Activated CD4-positive, alpha-beta T cell treated with anti-CD3 and anti-CD28 coated beads, Interleukin-2, amount 50 U/mL, for 48 hours (primary cell): Measurements from ENCODE around the gene MANSC4.

ENCODE experiments used
- DNase-seq, 2 experiments: peaks; one replicate each; pipeline ENCODE4 v3.0.0-alpha.2; 2020

MANSC4 gene

GRCh38 chr12:27779920-27780611, at the start of gene MANSC4, which contains the start of gene KLHL42:
Gene MANSC4, minus strand, starts transcription at chr12:27780236. Its CDS starts 8,960 bp downstream, at chr12:27771276.
Gene KLHL42, plus strand, starts transcription at chr12:27780233. Its CDS starts 98 bp downstream, at chr12:27780331.
- DNase-seq, result peak; percentile 61 to 70

GRCh38 chr12:27828196-27828595, 48.2 kb upstream of the MANSC4 start:
- no peak for DNase-seq

- no peak for DNase-seq
Observed at GRCh38 chr12:27826076-27826475, 46.0 kb upstream of the MANSC4 start.

DNA sequence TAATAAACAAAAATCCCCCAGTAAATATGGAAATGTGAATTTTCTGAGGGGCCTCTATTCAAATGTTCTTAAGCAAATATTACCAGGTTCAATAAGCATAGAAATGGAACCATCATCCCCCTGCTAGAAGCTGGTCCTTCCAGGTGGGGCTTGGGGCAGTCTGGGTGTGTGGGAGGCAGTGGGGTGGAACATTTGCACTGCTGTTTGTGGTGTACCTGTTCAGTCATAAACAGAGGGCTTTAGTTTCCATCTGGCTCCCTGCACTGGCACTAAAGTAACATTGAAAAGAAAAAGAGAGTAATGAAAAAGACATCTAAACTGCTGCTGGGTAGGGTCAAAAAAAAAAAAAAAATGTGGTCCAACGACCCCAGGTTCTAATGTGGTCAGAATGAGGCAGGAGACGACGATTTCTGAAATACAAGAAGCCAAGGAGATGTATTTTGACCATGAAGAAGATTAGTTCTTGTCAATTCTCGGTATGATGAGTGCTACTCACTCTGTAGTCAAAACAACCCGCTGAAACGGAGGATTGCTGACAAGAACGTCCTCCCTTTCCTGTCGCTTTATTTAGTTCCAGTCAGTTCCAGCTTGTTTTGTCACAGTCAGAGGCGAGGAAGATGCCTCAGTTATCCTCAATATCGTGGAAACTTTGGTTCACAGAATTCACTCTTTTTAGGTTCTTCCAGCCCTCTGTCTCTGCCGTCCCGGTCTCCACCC, 44.2 kb upstream of the MANSC4 start:
- DNase-seq, result peak in 1 of 2 experiments; percentile 33

DNA sequence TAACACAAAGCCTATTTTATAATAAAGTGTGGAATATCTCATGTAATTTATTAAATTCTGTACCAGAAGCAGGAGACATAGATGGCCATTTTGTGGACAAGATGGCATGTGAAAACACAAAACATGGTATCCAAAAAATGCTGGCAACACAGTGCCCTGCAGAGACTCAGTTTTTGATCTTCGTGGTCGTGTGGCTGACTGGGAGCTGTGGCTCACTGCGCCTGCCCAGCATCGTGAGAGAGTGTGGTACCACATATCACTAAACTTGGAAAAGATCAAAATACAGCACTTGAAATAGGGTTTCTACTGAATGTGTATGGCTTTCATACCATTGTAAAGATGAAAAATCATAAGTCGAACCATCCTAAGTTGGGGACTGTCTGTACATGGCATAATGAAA, 43.0 kb upstream of the MANSC4 start:
- no peak for DNase-seq

- peak; percentile 63 to 73 for DNase-seq
Observed at GRCh38 chr12:27822076-27822712, 42.2 kb upstream of the MANSC4 start.

GRCh38 chr12:27821259-27821973, 41.4 kb upstream of the MANSC4 start:
- DNase-seq, result peak in 1 of 2 experiments; percentile 25

GRCh38 chr12:27820564-27820963, 40.5 kb upstream of the MANSC4 start:
- DNase-seq, result no peak

DNA sequence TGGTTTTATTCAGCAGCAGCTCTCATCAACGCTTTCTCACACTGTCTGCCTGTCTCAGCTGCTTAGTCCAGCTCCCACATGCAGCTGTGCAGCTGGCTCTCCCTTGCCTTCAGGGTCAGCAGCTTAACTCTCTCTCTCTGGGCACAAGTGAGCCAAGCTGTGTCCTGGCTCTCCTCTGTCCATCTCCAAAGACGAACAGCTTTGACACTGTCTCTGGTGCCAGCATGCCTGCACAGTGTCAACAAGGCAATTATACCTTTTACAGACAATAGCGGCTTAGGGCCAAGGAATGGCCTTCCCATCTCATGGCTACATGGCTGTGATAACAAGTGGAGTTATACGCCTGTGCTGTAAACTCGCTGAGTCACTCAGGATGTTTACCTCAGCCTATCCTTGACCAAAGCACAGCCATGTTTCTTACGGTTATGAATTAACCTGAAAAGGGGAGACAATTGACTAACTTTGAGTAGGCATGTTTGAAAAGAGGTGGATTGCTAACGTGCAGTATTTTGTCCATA, 38.4 kb upstream of the MANSC4 start:
- DNase-seq, result no peak

DNA sequence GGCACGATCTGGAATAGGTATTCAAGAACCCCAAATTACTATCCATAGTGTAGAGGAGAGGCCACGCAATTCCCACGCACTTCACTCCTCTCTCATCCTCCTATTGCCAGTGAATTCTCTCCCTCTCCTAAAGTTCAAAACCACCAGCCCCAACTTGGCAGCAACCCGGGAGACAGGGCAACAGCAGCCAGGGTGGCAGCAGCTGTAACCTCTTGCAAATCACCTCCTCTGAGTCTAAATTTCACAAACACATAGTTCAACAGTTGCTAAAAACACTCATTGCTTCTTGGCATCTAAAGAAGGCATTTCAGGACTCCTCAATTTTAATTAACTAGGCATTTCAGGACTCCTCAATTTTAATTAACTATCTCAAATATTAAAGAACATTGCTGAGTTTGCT, 37.7 kb upstream of the MANSC4 start:
- DNase-seq, result no peak

DNA sequence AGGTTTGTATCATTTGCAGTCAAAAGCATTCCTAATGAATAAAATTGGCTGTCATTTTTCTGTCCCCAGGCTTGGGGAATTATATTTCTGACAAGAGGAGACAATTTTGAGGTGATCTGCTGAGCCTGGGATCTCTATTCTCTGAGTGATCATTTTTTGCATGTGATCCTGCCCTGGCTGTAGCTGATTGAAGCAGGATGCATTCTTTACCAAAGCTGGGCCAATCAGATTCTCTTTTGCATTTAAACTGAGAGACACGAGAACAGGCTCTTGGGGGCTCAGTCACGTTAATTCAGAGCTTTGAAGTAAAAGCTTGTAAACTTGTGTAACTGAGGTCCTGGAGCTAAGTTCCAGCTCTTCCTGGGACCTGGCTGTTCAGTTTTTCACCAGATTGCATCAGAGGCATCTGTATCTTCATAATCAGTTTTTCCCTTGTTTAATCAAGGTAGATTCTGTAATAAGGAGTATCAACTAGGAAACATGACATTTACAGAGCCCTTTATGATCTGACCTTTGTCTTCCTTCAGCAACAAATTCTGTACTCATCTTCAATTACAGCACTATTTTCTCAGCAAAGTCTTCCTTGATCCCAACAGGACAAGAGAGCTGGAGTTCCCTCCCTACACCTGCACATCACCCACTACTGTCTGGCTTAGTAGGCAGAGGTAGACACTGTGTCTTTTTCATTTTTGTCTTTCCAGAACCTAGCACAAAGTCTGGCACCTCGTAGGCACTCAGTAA, 35.0 kb upstream of the MANSC4 start:
- DNase-seq, result no peak

GRCh38 chr12:27814411-27814810, 34.4 kb upstream of the MANSC4 start:
- no peak for DNase-seq

DNA sequence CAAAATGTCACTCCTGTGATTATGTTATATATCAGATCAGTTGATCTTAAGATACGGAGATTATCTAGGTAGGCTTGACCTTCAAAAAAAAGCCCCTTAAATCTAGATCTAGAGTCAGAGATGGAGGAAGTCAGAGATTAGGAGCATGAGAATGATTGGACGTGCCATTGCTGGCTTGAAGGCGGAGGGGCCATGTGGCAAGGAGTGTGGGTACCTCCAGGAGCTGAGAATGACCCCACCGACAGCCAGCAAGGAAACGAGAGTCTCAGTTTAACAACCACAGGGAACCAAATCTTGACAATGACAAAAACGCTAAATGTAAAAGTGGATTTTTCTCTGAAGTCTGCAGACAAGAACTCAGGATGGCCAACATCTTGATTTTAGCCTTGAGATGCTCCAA, 32.5 kb upstream of the MANSC4 start:
- DNase-seq, result no peak

- DNase-seq, result no peak
Observed at GRCh38 chr12:27810756-27811155, 30.7 kb upstream of the MANSC4 start.

DNA sequence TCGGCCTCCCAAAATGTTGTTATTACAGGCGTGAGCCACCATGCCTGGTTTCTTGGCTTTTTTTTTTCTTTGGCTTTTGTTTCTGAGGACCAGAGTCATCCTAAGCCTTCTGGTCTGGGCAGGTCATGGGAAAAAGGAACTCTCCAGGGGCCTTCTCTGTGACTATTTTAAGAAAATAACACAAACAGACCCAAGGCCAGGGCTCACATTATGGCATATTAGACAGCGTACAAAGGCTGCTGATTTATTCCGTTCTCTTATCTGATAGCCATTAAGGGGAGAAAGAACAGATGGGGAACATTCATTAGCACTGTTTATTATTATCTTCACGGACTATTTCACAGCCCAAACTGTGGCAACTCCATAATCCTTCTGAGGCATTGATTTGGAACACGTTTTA, 28.8 kb upstream of the MANSC4 start:
- DNase-seq, result no peak

DNA sequence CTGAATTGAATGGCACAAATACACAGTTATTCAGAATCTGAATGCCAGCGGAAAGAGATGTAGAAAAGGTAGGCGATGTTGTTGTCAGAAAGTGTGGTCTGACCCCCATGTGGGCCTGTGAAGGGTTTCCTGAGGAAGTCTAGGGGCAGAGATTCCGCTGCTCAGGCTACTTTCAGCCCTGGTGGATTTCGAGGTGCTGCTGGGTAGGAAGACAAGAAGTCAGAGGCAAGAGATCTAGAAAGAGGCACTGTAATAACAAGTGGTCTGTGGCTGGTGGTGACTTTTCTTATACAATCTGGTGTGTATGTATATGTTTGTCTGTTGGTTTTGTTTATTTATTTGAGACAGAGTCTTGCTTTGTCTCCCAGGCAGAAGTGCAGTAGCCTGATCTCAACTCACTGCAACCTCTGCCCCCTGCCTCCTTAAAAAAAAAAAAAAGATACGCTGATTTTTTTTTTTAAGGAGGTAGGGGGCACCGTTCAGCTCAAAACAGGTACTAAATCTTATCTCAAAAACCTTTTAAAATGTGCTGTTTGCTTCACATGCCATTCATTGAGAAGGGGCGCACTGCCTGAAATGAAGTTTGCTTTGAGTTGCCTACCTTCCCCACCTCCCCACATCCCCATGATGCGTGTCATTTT, 27.1 kb upstream of the MANSC4 start:
- peak; percentile 30 to 46 for DNase-seq

- no peak for DNase-seq
Observed at GRCh38 chr12:27806259-27806658, 26.2 kb upstream of the MANSC4 start.

DNA sequence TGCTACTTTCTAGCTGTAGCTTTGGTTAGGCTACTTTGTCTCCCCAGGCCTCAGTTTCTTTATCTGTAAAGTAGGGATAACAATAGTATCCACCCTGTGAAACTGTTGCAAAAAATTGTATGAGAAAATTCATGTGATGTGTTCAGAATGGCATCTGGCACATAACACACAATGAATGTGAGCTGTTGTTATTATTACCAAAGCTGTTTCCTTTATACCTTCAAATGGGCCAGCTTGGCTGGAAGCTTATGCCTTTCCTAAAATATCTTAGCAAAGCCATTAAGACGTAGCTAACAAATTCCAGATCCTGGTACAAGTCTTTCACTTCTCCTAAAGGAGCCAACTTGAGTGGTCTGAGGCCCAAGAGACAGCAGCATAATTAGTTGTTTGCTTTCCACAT, 25.2 kb upstream of the MANSC4 start:
- DNase-seq, result no peak

GRCh38 chr12:27802936-27803335, 22.9 kb upstream of the MANSC4 start:
- no peak for DNase-seq

DNA sequence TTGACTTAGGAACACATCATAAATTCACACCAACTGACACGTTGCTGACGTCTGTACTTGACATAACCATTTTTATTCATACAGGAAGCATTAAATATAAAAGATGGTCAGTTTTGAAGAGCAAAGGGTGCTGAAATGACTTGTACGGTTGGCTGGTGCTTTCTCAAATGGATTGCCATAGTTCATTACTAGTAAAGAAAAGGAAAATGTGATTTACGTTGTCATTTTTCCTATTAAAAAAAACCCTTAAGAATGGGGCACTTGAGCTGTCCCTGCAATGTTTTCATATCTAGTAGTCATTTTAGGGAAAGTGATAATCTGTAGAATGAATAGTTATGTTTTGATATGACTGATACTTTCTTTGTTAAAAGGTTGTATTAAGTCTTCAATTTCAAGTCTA, 22.5 kb upstream of the MANSC4 start:
- DNase-seq, result no peak

DNA sequence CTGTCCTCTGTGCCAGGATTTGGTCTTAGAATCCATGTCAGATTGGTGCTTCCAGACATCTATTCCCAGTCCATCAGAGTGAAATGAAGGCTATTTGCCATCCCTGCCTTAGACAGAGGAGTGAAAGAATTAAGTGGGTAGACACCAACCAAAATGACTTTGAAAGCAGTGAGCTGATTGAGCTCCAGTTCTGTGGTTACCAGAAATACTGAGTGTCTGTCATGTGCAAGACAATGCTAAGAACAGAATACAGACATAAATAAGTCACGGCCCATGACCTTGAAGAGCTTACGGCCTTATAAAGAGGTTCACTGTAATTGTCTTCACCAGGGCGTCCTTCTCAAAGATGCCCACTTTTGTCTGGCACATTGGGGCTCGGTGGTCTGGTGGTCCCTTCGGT, 21.6 kb upstream of the MANSC4 start:
- DNase-seq, result no peak

- DNase-seq, result no peak
Observed at GRCh38 chr12:27800819-27801218, 20.8 kb upstream of the MANSC4 start.
